Anterior cingulate cortex (tissue), 58 donors: ENCODE data around the gene TUBB1.
"Not testable (repeated sequence)": the region's sequence is repeated elsewhere in the genome, so short reads cannot be mapped to it uniquely, and the experiment has no call there.

ENCODE experiments used
- DNase-seq, 58 donors: peaks; one replicate each; lab custom pipeline; 2025; lab: John Stamatoyannopoulos, UW

TUBB1 gene

DNA sequence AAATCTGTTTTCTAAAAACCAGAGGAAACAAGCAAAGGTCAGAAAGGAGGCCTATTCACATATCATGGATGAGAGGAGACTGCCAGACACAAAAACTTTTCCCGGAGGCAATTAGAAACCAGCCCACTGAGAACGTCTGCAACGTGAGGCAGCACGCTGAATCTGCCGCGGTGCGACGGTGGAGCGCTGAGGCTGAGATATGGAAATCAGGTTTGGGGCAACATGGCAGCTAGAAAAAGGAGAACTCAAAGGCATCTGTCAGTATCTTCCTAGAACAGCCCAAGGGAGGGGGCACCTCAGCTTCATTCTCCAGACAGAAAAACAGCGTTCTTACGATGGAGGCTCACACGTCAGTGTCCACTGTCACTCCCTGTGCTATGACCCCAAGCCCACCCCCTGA is 18.2 kb downstream of the TUBB1 start:
- no peak for DNase-seq

DNA sequence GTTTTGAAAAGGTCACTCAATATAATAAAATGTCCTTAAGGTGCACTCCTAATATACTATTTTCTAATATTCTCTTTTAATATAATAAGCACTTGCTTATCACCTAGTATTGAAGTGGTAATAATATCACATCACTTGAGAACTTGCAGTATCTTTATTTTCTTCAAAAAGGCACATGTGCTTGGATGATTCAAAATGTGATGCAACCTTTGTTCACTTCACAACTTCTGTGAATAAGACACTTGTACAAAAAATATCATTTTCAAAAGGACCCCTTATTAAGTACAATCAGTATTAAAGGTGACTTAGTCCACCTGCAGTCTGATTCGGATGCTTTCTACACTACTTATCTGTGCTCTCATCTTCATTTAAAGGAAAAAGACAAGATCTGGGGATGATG is 20.0 kb downstream of the TUBB1 start:
- DNase-seq: no peak

GRCh38 chr20:59040667-59041066 is 21.4 kb downstream of the TUBB1 start:
- DNase-seq: no peak

- DNase-seq: not testable (repeated sequence)
These were observed 22.3 kb downstream of the TUBB1 start for GRCh38 chr20:59041487-59041886.

- peak in 4 of 58 donors; percentile 34 to 52 (median 46) for DNase-seq
These were observed 23.0 kb downstream of the TUBB1 start, which contains the start of gene PRELID3B for GRCh38 chr20:59042151-59042795. PRELID3B (minus strand) TSS chr20:59042786; CDS start chr20:59042730, 56 bp downstream.

GRCh38 chr20:59042796-59043631 is 23.8 kb downstream of the TUBB1 start:
- peak in 57 of 58 donors; percentile 32 to 93 (median 85) for DNase-seq

DNA sequence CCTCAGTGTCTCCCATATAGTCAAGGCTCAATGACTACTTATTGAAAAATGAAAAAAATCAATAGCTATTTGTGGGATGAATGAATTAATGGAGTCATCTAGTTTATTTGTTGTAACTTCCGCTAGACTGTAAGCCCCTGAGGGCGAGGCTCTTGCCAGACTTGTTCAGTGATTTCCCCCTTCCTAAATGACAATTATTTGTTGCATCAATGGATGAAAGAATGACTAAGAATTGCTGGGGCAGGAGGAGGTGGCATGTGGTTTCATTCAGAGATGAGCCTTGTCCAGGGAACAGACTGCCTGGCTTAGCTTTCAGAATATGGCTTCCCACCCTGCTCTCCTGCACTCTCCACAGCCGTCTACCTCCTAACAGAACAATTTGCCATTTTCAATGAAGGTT is 24.5 kb downstream of the TUBB1 start:
- no peak for DNase-seq

DNA sequence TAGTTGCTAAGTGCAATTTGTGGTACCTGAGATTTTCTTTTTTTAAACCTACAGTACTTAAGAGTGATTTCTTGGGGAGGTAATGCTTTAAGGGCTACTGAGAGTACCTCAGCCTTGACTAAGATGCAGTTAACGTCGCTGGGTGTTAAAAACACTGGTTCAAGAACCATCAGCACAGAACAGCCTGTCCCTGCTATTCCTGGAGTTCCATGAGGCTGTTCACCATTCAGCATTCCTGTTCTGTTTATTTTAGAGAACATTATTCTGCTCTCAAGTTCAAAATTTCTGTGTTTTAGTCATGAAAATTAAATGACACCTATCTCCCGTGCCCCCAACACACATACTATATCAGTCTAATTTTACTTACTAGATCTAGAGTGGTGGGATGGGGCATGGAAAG is 25.1 kb downstream of the TUBB1 start:
- DNase-seq: no peak

GRCh38 chr20:59044796-59045195 is 25.6 kb downstream of the TUBB1 start:
- DNase-seq: no peak

DNA sequence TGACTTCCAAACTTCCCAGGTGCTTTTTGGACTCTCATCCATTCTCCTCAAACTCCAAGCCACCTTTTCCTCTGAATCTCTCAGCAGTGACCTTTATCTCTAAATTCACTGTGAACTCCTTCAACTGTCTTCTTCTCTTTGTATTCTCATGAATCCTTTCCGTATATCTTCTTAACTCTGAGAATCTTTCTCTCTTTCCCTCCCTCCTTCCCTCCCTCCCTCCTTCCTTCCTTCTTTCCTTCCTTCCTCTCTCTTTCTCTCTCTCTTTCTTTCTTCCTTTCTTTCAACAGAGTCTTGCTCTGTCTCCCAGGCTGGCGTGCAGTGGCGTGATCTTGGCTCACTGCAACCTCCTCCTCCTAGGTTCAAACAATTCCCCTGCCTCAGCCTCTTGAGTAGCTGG is 27.6 kb downstream of the TUBB1 start:
- no peak for DNase-seq

DNA sequence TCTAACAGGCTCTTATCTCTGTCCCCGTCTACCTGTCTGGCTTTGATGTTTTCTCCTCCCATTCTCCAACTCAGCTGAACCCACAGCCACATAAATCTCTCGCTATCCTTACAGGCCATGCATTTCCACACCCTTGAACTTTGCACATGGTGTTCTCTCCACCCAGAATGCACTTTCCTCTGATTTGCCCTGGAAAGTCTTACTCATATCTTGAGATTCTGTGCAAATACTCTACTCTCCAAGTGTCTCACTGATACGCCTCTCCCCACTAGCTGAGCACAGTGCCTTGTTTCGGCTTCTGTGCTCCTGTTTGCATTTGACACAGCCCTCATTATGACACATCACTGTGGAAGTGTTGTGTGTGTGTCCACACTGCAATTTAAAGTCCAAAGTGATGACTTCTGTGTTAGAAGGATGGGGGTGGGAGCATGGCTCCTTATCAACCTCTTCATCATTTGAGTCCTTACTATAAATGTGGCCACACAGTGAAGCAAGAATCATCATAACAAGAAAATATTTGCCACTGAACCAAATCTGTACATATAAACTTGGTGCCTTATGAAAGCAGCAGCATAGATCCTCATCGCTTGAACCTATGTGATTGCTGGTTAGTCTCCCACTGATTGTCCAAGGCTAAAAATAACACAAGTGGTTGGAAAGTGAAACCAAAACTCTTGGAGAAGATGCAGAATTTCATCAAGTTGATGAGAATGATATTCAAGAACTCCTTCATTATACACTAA is 28.9 kb downstream of the TUBB1 start:
- no peak for DNase-seq

DNA sequence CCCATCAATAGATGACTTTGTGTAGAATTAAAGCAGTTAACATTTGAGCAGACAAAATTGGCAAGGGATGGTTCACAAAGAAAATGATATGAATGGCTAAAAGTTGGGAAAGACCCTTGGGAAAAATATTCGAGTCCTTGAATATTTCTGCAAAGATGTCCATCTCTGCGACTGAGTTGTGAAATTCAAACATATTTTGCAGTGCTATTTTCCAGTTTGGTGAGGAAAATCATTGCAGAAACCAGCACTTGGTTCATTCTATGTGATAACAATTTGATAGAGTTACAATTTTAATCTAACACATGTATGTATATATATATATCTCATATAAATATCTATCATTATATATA is 29.4 kb downstream of the TUBB1 start:
- no peak for DNase-seq

DNA sequence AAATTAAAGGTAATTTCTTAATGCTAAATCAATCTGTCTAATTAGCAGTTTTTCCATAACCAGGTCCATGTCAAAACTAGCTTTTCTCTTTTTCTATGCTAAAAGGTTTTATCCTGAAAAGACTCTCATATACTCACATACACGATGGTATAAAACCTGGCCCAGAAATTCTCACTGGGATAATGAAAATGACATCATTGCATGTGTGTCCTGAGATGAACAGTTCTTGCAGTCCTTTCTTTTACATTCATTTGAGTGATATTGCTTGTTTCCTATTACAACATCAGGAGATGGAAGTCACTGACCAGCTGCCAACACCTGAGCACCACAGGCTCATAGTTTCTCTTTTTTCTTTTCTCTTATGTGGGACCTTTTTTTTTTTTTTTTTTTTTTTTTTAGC is 31.2 kb downstream of the TUBB1 start:
- DNase-seq: no peak

DNA sequence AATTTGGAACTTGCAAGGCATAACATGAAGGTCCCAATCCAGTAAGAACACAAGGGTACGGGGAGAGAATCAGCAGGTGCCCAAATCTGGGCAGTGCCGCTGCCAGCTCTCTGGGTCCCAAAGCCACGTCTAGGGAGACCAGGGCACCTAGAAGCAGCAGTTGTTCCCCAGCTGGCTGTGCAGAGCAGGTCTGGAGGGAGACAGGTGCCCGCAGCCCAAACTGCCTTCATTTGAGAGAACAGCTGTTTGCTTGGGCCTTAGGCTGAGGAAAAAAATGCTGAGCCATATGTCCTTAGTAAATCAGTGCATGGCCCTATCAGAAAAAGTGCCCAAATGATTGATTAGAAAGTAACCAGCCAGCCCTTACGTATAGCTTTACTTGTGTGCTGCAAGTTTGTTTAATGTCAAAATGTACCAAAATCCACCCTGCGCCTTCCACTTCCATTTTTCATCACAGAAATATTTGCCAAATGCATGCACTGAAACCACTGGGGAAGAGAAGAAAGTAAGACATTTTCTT is 32.5 kb downstream of the TUBB1 start:
- DNase-seq: no peak

DNA sequence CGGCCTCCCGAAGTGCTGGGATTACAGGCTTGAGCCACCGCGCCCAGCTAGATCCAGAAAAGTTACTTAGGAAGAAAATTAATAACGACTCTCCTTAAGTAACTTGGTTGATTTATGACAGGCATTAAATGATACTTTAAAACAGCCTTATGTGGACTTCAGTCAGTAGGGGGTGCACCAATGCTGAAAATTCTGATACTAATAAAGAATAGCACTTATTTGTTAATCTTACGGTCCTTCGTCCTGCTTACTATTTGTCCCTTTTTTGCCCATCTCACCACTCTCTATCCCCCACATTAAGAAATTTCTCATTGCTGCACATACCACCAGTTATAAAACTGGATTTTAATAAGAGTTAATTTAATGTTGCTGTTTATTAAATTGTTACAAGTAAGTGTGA is 36.1 kb downstream of the TUBB1 start:
- DNase-seq: no peak

GRCh38 chr20:59062081-59062480 is 42.9 kb downstream of the TUBB1 start:
- DNase-seq: no peak

- DNase-seq: peak in 9 of 58 donors; percentile 5 to 32 (median 12)
These were observed 44.4 kb downstream of the TUBB1 start for GRCh38 chr20:59063358-59064213.

DNA sequence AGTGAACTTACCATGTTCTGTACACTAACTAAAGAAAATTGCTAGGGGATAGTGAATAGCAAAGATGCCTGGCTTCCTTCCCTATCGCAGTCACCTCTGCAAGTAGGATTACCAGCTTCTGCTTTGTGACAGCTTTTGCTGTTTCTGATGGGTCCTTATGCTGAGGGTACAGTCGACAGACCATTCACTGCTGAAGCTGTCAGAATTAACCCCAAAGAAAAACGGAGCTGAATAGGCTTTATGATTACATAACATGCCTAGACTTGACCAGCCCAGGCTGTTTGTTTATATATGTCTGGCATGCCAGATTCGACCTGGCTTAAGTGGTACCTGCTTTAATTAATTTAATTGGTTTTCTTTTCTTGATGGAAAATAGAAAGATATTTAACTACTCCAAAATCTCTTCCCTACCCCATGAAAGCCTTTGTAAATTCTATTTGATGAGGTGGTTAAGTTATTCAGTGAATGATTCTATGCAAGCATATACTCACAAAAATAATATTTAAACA is 45.0 kb downstream of the TUBB1 start:
- no peak for DNase-seq

GRCh38 chr20:59068534-59068933 is 49.3 kb downstream of the TUBB1 start:
- no peak for DNase-seq

GRCh38 chr20:59069026-59069425 is 49.8 kb downstream of the TUBB1 start:
- no peak for DNase-seq
